HPDE6-E6E7 (cell line): Measurements from ENCODE around the gene DMGDH.

Experiments
- DNase-seq: peaks from one replicate; pipeline ENCODE4 v3.0.0; 2011; ENCODE audit warnings: missing footprints; ENCODE audit errors: extremely low spot score

Gene DMGDH

DNA sequence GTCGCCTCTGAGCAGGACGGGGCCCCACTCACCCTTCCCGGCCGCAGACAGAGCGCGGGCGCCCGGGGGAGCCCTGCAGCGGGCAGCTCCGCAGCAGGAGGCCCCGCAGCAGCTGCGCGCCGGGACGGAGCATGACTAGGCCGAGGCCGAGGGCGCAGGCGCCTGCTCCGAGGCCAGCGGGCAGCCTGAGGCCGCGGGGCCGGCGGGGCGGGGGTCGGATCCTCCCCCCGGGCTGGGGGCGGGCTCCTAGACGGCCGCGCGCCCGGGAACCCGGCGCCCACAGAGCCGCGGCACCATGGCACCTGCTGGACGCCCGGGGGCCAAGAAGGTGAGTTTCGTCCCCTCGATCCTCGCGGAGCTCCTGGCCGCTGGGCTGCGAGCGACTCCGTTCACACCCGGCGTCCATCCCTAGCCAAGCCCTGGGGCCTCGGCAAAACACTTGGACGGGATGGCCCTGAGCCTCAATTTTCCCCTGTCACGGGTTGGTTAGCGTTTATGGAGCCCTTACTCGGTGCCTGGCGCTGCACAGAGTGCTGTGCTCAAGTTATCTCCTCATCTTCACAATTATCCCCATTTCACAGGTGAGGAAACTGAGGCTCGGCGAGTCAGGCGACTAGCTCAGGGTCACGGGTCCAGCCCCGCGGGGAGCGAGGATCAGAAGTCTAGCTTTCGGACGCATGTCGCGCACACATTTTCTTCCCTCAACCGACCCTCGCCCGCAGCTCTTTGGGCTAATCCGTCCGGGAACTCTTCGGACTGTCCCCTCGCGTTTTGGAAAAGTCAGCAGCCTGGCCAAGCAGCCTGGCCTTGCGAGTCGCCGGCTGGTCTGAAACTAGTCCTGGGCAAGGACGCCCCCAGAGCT is at the start of gene DMGDH, which contains the start of gene BHMT2:
DMGDH (minus strand) TSS at position 187 of the 862 bp plus-strand sequence; CDS start at position 133, 54 bp downstream.
BHMT2 (plus strand) TSS at position 280 of the 862 bp plus-strand sequence; CDS start at position 296, 16 bp downstream.
- no peak for DNase-seq

DNA sequence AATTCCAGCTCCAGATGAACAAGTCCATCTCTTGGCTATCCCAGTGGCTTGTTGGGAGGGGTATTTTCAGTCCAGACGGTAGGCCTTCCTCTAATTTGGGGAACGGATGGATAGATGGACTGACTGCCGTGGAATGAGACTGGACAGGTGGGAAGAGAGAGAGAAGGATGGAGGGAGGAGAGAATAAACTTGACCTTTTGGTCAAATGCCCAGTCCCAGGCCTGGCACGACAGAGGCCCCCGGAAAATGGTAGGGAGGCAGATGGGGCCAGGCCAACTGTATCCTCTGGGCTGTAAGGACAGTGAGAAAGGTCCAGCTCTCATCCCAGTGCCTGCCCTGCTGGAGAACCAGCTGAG is 43.2 kb upstream of the DMGDH start:
- no peak for DNase-seq

DNA sequence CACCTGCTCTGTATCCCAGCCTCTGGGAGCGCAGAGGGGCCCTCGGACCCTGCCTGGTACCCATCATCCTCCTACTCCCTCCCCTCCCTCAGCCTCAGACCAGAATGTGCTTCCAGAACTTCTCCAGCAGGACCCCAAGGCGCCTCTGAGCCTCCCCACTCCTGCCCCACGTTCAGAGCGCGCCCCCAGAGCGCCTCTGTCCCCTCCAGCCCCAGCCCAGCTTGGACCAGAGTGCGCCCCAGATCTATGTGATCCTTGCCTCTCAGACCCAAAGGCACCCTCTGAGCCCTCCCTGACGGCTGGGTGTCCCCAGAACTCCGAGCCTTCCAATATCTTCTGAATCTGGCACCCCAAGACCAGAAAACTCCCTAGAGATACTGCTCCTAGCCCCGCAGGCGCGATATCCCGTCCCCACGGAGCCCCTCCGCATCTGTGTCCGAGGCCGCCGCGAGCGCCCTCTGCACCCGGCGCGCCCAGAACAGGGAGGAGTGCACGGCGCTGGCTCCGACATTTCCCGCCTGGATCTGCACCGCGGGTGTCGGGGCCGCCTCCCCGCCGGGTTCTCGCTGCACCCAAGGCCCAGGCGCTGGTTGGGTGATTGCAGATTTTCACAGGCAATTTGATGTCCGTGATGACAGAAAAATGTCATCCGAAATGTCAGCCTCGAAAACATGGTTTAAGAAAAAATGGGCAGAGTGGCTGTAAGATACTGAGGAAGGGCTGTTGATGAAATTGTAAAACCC is 42.7 kb upstream of the DMGDH start:
- no peak for DNase-seq

DNA sequence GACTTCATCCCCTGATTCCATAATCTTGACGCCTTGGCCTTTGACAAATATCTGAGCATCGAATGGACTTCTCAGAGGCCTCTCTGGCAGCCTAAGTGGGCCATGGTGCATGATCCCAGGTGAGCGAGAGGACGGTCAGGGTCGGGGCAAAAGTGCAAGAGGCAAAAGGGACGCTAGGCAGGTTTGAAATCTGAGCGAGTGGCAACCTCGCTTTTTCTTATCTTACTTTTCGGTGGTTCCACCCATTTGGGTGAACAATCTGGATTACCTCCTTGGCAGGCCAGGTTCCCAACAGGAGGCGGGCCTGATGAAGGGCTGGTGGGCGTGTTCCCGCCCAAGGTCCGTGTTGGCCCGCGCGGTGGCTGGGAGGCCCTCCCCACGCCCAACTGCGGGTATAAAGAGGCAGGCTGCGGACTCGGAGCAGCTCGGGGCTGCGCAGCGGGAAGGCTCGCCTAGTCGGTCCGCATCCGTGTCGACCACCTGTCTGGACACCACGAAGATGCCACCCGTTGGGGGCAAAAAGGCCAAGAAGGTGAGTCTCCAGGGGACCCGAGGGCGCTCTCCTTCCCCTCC is 42.0 kb upstream of the DMGDH start, which contains the start of gene BHMT:
BHMT (plus strand) TSS at position 423 of the 573 bp plus-strand sequence; CDS start at position 500, 77 bp downstream.
- no peak for DNase-seq

DNA sequence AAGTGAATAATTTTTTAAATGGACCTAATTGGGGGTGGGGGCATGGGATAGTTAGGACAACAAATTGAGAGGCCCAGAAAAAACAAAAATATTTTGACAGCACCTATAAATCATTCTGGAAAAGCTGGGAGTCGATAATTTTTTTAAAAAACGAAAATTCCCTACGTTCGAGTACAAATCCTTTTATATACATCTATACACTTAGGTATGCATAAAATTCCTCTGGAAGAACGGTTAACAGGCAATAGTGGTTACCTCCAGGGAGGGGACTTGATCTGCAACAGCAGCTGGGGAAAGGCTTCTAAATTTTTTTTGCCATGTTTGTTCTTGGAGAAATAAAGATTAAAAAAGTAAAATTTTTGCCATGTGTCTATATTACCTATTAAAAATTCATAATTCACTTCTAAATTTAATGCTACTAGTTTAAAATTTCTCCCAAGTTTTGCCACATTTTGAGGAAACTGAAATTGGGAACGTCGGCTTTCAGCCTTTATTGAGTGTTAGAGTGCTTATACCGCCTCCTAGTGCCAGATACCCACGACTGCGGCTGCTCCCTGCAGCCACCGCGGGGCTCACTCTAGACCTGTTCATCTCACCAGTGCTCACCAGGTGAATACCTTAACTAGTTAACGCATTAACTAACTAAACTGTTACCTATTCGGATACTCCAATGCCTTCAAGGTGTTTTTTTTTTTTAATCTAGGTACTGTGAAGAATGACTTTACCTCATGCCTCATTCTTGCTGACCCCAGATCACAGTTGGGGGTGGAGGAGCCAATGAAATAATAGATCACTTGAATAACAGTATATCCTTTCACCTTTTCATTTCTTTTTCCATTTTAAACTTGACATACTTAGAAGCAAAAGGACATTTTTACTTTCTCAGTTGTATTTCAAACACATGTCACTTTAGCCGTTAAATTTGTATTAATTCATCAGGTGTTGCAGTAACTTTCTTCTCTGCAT is 40.3 kb upstream of the DMGDH start:
- DNase-seq = no peak

DNA sequence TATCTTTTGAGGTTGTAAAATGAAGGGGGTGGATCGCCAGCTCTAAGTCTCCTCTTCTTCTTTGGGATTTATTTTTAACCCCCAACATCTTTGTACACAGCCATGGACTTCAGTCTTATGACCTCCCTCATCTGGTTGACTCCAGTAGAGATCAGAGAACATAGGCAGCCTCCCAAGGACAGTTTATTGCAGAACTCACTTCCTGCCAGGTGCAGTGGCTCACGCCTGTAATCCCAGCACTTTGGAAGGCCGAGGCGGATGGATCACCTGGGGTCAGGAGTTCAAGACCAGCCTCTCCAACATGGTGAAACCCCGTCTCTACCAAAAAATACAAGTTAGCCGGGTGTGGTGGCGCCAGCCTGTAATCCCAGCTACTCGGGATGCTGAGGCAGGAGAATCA is 39.3 kb upstream of the DMGDH start:
- DNase-seq = no peak

DNA sequence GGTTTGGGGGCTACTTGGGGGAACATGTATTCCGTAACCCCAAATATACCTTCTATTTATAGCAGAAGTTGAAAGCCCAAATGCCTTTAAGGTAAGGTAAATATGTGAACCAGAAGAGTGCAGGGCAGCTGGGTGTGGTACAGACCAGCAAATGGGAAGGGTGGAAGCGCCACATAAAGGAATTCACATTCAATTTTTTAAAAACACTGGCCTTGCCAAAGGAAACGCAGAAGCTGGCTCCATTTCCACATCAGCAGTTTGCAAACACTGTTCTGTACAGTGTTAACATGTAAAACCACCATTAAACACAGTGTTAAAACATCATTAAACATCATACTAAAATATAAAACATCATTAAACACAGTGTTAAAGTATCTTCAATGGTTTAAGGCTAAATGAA is 38.6 kb upstream of the DMGDH start:
- no peak for DNase-seq

DNA sequence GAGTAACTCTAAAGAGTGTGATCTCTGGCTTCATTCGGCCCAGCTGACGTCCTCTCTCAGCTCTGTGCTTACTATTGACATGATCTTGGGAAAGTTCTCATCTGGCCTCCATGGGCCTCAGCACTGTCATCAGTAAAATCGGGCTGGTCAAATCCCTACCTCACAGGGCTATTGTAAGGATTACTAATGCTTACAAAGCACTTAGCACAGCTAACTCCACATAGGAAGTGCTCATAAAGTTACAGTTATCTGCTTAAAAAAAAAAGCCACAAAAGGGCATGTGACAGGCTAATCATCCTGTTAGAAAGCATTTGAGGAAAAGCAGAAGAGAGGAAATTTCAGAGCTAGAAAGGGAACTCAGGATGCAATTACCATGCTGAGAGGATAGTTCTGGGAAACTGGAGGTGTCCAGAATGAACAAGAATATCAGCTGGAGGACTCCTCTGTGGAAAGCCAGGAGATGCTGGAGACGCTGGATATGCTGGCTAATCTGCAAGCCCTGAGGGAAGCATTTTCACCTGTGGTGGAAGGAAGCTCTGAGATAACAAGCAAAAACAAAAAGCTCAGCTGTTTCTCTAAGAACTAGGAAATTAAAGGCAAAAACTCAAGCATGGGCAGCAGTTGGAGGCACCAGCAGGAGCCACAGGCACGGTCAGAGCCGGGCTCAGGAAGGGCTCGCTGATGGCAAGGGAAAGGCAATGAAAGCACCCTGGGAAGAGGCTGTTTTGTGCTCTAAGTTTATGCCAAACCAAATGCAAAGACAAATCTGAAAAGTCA is 37.7 kb upstream of the DMGDH start:
- no peak for DNase-seq

DNA sequence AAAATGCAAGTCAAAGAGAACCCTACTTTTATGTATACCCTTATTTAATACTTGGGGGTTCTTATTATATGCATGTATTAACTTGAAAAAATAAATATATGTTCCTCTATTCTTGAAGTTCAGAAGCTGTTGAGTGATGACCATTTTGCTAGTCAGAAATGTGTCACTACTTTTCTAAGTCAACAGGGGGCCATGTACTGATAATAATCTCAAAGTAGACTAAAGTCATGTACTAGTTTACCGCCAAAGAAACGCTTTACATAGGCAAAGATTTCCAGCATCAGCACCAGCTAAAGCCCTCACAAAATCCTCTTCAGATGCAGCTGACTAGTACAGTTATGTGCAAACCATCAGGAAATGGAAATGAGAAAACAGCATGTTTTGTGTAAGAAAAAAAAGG is 36.4 kb upstream of the DMGDH start:
- DNase-seq = no peak

DNA sequence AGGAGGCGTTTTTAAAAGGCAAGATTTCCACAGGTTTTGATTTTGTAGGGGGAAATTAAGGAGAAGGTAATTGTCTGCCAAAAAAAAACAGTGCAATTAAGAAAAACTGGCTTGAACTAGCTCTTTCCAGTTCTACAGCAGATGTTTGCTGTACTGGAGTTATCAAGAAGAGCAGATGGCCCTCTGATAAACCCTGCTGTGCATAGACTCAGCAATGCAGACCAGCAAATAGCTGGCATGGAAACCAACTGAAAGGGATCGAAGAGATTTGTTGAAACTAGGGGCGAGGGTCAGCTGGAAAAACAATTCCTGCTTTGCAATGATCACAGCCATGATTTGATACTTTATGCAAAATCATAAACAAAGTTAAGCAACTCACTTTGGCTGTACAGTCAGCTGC is 24.3 kb upstream of the DMGDH start:
- DNase-seq = no peak

DNA sequence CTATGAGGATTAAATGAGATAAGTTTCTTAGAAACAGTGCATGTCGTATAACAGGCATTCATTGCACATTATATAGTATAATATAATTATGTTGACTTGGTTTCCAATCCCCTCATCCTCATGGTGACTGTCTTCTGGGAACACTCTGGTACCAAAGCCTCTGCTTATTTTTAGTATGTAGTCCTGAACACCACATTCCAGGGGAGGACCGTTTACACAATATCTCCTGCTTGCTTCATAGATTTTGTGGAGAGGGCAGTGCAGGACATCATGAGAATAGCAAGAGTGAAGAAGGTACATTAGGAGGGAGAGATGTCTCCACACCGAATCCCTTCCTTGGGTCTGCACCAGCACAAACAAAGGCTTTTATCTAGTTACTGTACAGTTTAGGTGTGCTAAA is 21.6 kb upstream of the DMGDH start:
- no peak for DNase-seq

DNA sequence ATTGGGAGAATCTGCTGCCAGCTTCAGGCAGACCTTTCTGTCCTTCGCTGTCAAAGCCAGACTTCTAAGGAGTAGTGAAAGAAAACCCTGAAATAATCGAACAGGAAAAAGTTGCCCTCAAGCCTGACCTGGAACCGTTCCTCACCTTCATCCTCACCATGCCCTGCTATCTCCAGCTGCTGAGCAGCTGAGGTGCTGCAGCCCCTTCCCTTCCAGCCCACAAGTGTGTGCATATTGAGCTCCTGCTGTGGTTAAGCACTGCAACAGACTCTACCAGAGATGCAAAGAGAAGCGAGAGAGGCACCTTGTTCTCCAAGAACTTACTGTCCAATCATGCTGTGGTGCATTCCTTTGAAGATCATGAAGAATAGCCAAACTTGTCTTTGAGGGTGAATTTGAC is 19.0 kb upstream of the DMGDH start:
- DNase-seq = no peak

DNA sequence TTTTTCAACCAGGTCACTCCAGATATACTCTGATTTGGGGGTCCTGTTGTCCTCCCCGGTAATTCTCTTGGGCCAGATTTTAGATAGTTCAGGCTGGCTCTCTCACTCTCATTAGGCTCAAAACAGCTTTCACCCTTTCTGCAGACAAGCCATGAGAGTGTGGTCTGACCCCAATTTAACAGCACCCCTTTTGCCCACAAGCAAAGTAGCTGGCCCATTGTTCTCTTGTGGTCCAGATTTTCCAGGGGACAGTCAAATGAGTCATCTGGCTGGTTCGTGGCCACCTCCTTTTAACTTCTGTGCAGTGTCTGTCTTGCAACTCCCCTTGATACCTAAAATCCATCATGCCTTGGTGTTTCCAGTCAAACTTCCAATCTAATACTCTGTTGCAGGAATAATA is 16.6 kb upstream of the DMGDH start:
- no peak for DNase-seq

DNA sequence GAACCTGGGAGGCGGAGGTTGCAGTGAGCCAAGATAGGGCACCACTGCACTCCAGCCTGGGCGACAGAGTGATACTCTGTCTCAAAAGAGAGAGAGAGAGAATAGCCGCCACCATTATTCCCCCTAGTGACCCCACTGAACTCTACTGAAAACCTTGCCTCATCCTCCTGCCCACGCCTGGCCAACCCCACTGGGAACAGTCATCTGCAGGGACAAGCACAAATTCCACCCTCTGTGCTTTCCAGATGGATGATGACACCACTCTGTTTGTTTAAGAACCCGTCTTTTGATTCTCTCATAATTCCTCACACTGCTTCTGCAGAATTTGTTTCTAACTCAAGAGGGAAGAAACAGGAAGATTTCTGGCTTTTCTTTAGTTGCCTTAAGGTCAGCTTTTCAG is 12.3 kb upstream of the DMGDH start:
- DNase-seq = no peak

DNA sequence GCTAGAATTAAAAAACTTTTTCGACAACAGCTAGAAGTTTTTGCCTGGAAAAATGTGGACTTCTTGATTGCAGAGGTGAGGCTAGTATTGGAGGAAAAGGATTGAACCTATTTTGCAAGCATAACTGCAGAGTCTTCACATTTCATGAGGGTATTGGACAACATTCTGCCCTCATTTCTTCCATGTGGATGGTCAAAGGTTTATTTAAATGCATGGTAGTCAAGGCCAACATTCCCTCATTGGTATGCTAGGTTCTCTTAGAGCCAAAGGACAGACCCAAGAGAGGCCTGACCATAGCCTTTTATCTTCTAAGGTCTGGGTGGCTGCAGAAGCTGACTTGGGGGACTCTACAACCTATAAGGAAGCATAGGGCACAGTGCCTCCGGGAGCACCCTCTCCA is 11.3 kb upstream of the DMGDH start:
- no peak for DNase-seq

DNA sequence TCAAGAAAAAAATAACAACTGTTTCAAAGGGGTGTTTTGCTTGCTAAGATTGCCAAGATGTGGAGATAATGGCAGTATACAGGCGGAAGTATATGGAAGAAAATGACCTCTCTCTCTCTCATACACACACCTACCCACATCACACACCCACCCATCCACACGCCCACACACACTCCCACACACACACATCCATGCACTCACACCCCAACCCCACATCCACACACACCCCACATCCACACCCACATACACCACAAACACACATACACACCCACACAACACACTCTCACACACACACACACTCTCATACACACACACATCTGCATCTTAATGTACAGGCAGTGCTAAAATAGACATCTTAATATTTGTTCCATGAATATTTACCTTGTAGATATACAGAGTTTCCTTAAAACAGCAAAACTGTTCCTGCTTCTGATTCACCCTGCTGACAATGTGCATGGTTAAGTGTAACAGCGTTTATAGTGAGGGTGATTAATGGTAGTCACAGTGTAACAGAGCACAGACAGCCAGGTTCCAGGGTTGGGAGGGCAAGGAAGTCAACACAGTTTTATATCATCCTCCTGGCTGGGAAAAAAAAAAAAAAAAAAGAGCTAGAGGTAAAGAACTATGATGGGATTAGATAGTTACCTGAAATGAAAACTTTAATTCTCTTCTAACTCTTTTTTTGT is 8.3 kb upstream of the DMGDH start:
- no peak for DNase-seq

DNA sequence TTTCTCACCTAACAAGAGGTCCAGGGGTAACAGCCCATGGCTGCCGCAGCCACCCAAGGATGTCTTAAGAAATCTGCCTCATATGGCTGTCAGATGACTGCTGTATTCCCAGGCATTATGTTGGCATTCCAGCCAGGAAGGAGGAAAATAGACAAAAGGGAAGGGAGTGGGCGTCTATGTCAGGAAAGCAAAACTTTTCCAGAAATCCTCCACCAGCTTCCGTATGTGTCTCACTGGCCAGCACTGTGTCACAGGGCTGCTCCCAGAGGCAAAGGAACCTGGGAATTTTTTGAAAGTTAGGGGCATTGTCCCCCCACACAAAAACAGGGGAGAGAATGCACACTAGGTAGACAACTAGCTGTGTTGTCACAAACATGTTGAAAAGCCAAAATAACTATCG is 7.3 kb upstream of the DMGDH start:
- no peak for DNase-seq

DNA sequence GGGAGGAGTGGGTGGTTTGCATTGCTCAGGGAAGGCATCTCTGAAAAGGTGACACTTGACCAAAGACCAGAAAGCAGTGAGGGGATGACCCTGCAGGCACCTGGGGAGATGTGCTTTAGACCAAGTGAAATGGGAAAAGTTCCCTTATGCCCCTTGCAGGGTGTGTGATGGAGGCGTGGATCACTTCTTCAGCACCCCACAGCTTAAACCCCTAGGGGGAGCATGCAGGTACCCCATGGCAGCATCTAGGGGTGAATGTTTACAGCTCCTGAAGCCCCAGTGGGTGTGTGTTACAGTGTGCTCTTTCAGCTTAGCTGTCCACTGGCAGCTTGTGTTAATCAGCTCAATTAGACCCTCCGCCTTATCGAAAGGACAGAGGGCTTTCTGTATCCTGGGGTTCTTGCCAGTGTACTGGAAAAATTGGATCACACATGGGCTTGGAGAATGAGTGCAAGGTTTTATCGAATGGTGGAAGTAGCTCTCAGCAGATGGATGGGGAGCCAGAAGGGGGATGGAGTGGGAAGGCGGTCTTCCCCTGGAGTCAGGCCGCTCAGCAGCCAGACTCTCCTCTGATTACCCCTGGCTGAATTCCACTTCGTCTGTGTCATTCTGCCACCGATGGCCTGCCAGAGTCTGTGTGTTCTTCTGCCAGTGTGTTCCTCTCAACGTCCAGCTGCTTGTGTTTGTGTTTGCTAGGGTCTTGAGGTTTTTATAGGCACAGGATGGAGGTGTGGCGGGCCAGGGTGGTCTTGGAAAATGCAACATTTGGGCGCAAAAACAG is 6.4 kb upstream of the DMGDH start:
- no peak for DNase-seq

DNA sequence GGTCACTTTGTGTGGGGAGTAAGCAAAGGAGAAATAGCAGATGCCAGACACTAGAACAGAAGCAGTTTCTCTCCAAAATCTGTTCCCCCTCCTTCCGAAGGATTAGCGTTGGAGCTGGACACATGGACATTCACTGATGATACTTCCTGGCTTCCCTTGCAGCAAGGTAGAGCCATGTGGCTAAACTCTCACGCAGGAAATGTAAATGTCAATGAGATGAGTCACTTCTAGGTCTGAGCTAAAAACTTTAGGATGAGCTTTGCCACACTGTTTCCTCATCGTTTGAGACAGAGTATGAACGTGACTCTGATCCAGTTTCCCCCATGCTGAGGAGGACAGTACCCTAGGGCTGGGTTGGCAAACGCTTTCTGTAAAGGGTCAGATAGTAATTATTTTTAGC is 5.2 kb upstream of the DMGDH start:
- peak; percentile 6 for DNase-seq
